Natural killer cell (primary cell): ENCODE data around the gene THOP1. TPM values are rescaled to one million over a fixed set of nuclear protein-coding genes. Genes with fewer than 3 reads are reported as not detected.

Experiments
- ATAC-seq, 3 donors: fragments of 150-1000 bp in 2 of 3; fragments of 200-7000 bp in 1 of 3; cut with Tn5 transposase; 1 replicate in 1 of 3; 2 replicates in 2 of 3; pipeline ENCODE4 v1.10.0; 2021; ENCODE audit warnings: mild to moderate bottlenecking in 2 of 3, moderate library complexity in 2 of 3
- DNase-seq, 2 donors: peaks; one replicate each; pipeline versions ENCODE4 v3.0.0 to v3.0.0-alpha.2; 2013 to 2021; ENCODE audit warnings: mixed read lengths in 1 of 2
- H3K27ac ChIP-seq: one replicate; pipeline ENCODE4 v1.5.1; 2013; ENCODE audit warnings: mild to moderate bottlenecking, low read length
- H3K27me3 ChIP-seq: one replicate; pipeline ENCODE4 v1.6.1; 2013; ENCODE audit warnings: low read length; ENCODE audit not compliant: control insufficient read depth, insufficient read depth
- H3K36me3 ChIP-seq: one replicate; pipeline ENCODE4 v1.6.1; 2013; ENCODE audit warnings: low read length; ENCODE audit not compliant: control insufficient read depth, insufficient read depth
- H3K4me1 ChIP-seq: one replicate; pipeline ENCODE4 v1.6.1; 2013; ENCODE audit warnings: low read length; ENCODE audit not compliant: control insufficient read depth, insufficient read depth
- H3K4me3 ChIP-seq: one replicate; pipeline ENCODE4 v1.5.1; 2013; ENCODE audit warnings: low read length
- H3K9me3 ChIP-seq: one replicate; pipeline ENCODE4 v1.6.1; 2013; ENCODE audit warnings: low read length; ENCODE audit not compliant: control insufficient read depth, insufficient read depth
- H3K27ac Mint-ChIP-seq, 2 donors: one replicate each; pipeline ENCODE4 v1.8.0; 2022; ENCODE audit warnings: mild to moderate bottlenecking in 2 of 2, mixed read lengths in 2 of 2, moderate library complexity in 1 of 2
- H3K27me3 Mint-ChIP-seq, 2 donors: one replicate each; pipeline ENCODE4 v1.8.0; 2022; ENCODE audit warnings: low read depth in 2 of 2, mixed read lengths in 2 of 2
- H3K36me3 Mint-ChIP-seq: one replicate; pipeline ENCODE4 v1.8.0; 2022; ENCODE audit warnings: mixed read lengths
- H3K4me1 Mint-ChIP-seq, 2 donors: one replicate each; pipeline ENCODE4 v1.8.0; 2022; ENCODE audit warnings: mixed read lengths in 2 of 2
- H3K4me3 Mint-ChIP-seq: one replicate; pipeline ENCODE4 v1.8.0; 2022; ENCODE audit warnings: mild to moderate bottlenecking, moderate library complexity, mixed read lengths
- H3K9me3 Mint-ChIP-seq, 2 donors: one replicate each; pipeline ENCODE4 v1.8.0; 2022; ENCODE audit warnings: mixed read lengths in 2 of 2
- WGBS: methylation state at CpG from one replicate; pipeline ENCODE4 v1.1.7; 2013; ENCODE audit warnings: missing lambda C conversion rate; ENCODE audit not compliant: insufficient coverage; 5-methylcytosine and 5-hydroxymethylcytosine counted together
- intact Hi-C: fragments of 100-400 bp; cut with micrococcal nuclease; formaldehyde crosslinking; loops from one replicate; pipeline ENCODE4 v1.14.2; 2022
- total RNA-seq, 4 donors: library from RNA; stranded (reverse); fragments of 120-200 nt in 1 of 4; gene quantifications; one replicate each; pipeline versions ENCODE4 v1.2.3 to v1.2.4, GENCODE V29; 2013 to 2022
- TF ChIP-seq, protein P1 (sequence below): fragments of 200-600 bp; IDR thresholded peaks from one replicate; pipeline ENCODE4 v1.8.0; 2022; ENCODE audit warnings: antibody characterized with exemption

The THOP1 gene
- total RNA-seq, 3 donors from 2014 or later (not counting 1 experiment from before 2014, with no cell fraction given), result 31.6 to 44.0 (median 33.4) TPM

DNA sequence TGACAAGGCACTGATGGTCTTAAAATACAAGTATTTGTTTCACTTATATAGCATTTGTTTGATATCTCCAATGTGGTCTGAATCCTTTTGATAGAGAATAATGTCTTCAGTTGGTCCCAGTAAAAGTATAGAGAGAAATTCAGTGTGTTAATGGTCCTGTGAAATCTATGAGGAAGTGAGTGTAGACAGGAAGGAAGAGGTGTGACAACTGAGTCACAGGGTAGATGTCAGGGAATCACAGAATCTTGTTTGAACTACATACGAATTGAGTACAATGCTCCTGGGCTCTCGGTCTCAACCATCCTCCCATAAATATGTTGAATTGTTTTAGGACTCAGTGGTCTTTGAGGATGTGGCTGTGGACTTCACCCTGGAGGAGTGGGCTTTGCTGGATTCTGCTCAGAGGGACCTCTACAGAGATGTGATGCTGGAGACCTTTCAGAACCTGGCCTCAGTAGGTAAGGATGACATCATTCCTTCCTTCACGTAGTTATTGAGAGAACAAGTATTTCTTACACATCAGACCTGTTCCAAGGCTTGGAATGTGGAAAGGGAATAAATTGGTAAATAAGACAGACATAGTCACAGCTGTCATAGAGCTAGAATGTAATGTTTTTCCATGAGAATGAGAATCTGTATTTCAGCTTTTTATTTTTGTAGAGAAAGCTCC, 65.1 kb downstream of the THOP1 start:
- H3K27ac Mint-ChIP-seq, result no peak overlapping the region
- H3K36me3 Mint-ChIP-seq, result peaks cover 41% of the 10 kb centered on the region
- H3K27me3 ChIP-seq, result no peaks in the 10 kb centered on the region
- 38% methylated on average over 1 of the region's 3 CpGs for WGBS
- peaks cover 25% of the 10 kb centered on the region for H3K9me3 ChIP-seq
- TF ChIP-seq, protein P1, sequence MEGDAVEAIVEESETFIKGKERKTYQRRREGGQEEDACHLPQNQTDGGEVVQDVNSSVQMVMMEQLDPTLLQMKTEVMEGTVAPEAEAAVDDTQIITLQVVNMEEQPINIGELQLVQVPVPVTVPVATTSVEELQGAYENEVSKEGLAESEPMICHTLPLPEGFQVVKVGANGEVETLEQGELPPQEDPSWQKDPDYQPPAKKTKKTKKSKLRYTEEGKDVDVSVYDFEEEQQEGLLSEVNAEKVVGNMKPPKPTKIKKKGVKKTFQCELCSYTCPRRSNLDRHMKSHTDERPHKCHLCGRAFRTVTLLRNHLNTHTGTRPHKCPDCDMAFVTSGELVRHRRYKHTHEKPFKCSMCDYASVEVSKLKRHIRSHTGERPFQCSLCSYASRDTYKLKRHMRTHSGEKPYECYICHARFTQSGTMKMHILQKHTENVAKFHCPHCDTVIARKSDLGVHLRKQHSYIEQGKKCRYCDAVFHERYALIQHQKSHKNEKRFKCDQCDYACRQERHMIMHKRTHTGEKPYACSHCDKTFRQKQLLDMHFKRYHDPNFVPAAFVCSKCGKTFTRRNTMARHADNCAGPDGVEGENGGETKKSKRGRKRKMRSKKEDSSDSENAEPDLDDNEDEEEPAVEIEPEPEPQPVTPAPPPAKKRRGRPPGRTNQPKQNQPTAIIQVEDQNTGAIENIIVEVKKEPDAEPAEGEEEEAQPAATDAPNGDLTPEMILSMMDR, result no peak
- peak overlapping the region; percentile 5 for H3K4me3 Mint-ChIP-seq
- H3K4me1 Mint-ChIP-seq, result peaks cover 8% of the 10 kb centered on the region in 2 donors
- peaks cover 29% of the 10 kb centered on the region for H3K36me3 ChIP-seq
- no peak overlapping the region for H3K27ac ChIP-seq
- no peak overlapping the region for H3K4me3 ChIP-seq
- DNase-seq (no peak), ATAC-seq (no peak)
- H3K9me3 Mint-ChIP-seq, result peaks cover 4 to 11% of the 10 kb centered on the region in 2 donors
- intact Hi-C loops, result no loop called here
- no peaks in the 10 kb centered on the region for H3K27me3 Mint-ChIP-seq
- H3K4me1 ChIP-seq, result no peaks in the 10 kb centered on the region

DNA sequence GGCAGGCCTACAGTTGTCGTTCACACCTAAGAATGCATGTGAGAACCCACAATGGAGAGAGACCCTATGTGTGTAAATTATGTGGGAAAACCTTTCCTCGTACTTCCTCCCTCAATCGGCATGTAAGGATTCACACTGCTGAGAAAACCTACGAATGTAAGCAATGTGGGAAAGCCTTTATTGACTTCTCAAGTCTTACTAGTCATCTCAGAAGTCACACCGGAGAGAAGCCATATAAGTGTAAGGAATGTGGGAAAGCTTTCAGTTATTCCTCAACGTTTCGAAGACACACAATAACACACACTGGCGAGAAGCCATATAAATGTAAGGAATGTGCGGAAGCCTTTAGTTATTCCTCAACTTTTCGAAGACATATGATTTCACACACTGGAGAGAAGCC, 67.3 kb downstream of the THOP1 start:
- Histone ChIP-seq H3K4me3 (no peak overlapping the region), H3K9me3 (peaks cover 27% of the 10 kb centered on the region), H3K36me3 (peaks cover 29% of the 10 kb centered on the region), H3K4me1 (no peaks in the 10 kb centered on the region), H3K27ac (no peak overlapping the region), H3K27me3 (no peaks in the 10 kb centered on the region)
- Mint-ChIP-seq H3K9me3 (peaks cover 4 to 14% of the 10 kb centered on the region in 2 donors), H3K27ac (no peak overlapping the region), H3K4me1 (peaks cover 8 to 11% of the 10 kb centered on the region in 2 donors), H3K27me3 (no peaks in the 10 kb centered on the region), H3K4me3 (no peak overlapping the region), H3K36me3 (peaks cover 41% of the 10 kb centered on the region)
- ATAC-seq (no peak), DNase-seq (no peak)
- WGBS, result 96% methylated on average over 7 of the region's 10 CpGs
- intact Hi-C loops, result no loop called here
- TF ChIP-seq, protein P1, result no peak

DNA sequence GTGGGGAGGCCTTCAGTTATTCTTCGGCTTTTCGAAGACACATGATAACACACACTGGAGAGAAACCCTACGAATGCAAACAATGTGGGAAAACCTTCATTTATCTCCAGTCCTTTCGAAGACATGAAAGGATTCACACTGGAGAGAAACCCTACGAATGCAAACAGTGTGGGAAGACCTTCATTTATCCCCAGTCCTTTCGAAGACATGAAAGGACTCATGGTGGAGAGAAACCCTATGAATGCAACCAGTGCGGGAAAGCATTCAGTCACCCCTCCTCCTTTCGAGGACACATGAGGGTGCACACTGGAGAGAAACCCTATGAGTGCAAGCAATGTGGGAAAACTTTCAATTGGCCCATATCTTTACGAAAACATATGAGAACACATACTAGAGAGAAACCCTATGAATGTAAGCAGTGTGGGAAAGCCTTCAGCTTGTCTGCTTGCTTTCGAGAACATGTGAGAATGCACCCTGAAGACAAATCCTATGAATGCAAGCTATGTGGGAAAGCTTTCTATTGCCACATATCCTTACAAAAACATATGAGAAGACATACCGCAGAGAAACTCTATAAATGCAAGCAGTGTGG, 67.8 kb downstream of the THOP1 start:
- TF ChIP-seq, protein P1, result no peak
- H3K4me3 Mint-ChIP-seq, result no peak overlapping the region
- H3K27ac Mint-ChIP-seq, result no peak overlapping the region
- ATAC-seq (no peak), DNase-seq (no peak)
- 96% methylated on average over 10 of the region's 11 CpGs for WGBS
- Histone ChIP-seq H3K27ac (no peak overlapping the region), H3K9me3 (peaks cover 27% of the 10 kb centered on the region), H3K27me3 (no peaks in the 10 kb centered on the region), H3K36me3 (peaks cover 29% of the 10 kb centered on the region), H3K4me3 (no peak overlapping the region), H3K4me1 (no peaks in the 10 kb centered on the region)
- peaks cover 8 to 11% of the 10 kb centered on the region in 2 donors for H3K4me1 Mint-ChIP-seq
- peaks cover 4 to 14% of the 10 kb centered on the region in 2 donors for H3K9me3 Mint-ChIP-seq
- H3K36me3 Mint-ChIP-seq, result peaks cover 41% of the 10 kb centered on the region
- no peaks in the 10 kb centered on the region for H3K27me3 Mint-ChIP-seq
- intact Hi-C loops, result no loop called here
